Neuron (in vitro differentiated cells): Measurements from ENCODE around the gene VAT1L.

Source experiments
- H2AFZ ChIP-seq: one replicate; pipeline ENCODE4 v1.6.1; 2013; ENCODE audit warnings: low read depth, mild to moderate bottlenecking, inconsistent platforms, low read length, moderate library complexity
- H3K27me3 ChIP-seq: one replicate; pipeline ENCODE4 v1.6.1; 2013; ENCODE audit warnings: low read length; ENCODE audit not compliant: insufficient read depth
- H3K36me3 ChIP-seq: one replicate; pipeline ENCODE4 v1.6.1; 2013; ENCODE audit warnings: low read length; ENCODE audit not compliant: insufficient read depth
- H3K4me1 ChIP-seq: one replicate; pipeline ENCODE4 v1.6.1; 2013; ENCODE audit warnings: low read length; ENCODE audit not compliant: insufficient read depth
- H3K4me3 ChIP-seq: 2 replicates; pipeline ENCODE4 v1.5.1; 2013; ENCODE audit warnings: mild to moderate bottlenecking, low read length, moderate library complexity
- H3K9me3 ChIP-seq: one replicate; pipeline ENCODE4 v1.6.1; 2013; ENCODE audit warnings: low read length

The VAT1L gene

DNA sequence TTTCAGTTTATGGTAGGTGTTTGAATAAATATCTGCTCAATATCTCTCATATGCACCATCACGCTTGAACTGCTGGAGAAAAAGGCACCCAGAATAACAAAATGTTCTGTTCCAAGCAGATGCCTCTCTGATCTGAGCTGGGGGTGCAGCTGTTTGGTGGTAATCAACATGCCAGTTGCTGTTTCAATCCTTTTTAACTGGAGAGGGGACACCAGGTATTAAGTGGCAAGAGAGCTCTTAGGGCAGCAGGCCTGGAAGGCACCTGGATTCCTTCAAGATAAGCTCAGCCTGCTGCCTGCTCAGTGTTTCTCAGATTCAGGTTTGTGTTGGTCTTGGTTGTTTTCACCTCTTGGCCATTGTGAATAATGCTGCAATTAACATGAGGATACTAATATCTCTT, 27.2 kb upstream of the VAT1L start:
- no peak overlapping the region for H2AFZ ChIP-seq
- no peaks in the 10 kb centered on the region for H3K27me3 ChIP-seq
- no peaks in the 10 kb centered on the region for H3K36me3 ChIP-seq
- peaks cover 6% of the 10 kb centered on the region for H3K4me1 ChIP-seq
- no peaks in the 10 kb centered on the region for H3K9me3 ChIP-seq
- H3K4me3 ChIP-seq = no peak overlapping the region

DNA sequence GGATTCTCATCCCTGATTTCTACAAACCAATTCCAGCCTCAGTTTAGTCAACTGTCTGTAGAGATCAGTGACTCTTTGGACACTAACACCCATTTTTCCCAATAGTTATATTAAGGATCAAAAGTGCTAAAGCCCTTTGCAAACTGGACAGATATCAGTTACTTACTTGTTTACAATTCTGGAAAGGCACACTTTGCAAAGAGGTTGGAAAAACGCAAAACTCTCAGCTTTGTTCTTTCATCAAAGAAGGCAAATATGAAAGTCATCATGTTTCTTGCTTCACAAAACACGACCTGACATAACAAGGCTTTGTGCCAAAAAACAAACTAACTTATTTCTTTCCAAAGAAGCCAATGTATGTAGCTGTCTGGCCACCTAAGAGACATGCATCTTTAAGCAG, 26.1 kb upstream of the VAT1L start:
- Histone ChIP-seq H3K27me3 (no peaks in the 10 kb centered on the region), H3K9me3 (no peaks in the 10 kb centered on the region), H3K4me3 (no peak overlapping the region), H2AFZ (no peak overlapping the region), H3K36me3 (no peaks in the 10 kb centered on the region), H3K4me1 (peaks cover 6% of the 10 kb centered on the region)

DNA sequence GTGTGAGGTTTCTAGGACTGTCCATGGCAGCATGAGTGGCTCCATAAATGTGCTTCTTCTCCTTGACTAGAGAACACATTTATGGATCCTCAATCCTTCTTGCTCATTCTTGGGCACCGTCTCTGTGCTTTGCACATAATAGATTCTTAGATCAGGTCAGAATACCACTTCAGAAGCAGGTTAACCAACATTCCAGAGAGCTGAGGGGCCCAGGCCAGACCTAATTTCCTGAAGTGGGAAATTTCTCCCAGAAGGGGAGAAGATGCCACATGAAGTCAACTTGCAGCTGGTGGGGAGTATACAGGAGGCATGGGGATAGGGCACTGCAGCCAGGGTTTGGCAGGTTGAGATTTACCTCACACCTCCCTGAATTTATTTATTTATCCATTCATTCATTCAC, 24.4 kb upstream of the VAT1L start:
- Histone ChIP-seq H2AFZ (no peak overlapping the region), H3K27me3 (no peaks in the 10 kb centered on the region), H3K36me3 (no peaks in the 10 kb centered on the region), H3K4me3 (no peak overlapping the region), H3K9me3 (no peaks in the 10 kb centered on the region), H3K4me1 (peaks cover 6% of the 10 kb centered on the region)

DNA sequence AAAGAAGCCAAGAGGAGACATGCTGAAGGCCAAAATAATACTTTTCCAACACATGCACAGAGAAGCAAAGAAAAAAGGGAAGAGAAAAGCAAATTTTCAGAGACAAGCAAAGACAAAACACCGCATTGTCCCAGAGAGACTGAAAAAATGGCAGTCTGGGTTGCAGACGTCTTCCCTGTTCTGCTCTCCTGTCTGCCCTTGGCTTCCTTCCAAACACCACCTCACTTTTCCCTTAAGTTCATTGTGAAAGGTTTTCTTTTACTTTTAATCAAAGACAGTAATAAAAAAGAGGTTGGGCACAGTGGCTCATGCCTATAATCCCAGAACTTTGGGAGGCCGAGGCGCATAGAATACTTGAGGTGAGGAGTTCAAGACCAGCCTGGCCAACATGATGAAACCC, 21.2 kb upstream of the VAT1L start:
- Histone ChIP-seq H3K9me3 (no peaks in the 10 kb centered on the region), H3K4me3 (no peak overlapping the region), H3K4me1 (peaks cover 6% of the 10 kb centered on the region), H2AFZ (no peak overlapping the region), H3K36me3 (no peaks in the 10 kb centered on the region), H3K27me3 (no peaks in the 10 kb centered on the region)

DNA sequence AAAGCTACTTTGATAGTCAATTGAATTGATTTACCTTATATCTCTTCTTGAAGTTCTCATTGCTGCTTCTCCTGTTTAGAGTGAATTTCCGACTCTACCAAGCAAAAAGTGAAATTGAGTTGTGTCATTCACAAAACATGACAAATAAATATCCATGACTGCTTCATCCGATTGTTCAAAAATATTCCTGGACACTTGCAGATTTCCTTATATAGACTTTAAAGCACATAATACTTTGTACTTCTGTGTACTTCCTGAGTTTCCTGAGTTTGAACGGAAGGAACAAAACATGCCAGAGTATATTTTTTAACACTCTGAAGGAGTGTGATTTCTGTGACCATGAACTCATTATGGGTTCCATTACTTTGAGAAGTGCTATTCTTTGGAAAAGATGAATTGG, 20.5 kb upstream of the VAT1L start:
- Histone ChIP-seq H3K9me3 (no peaks in the 10 kb centered on the region), H3K4me1 (peaks cover 6% of the 10 kb centered on the region), H2AFZ (no peak overlapping the region)

DNA sequence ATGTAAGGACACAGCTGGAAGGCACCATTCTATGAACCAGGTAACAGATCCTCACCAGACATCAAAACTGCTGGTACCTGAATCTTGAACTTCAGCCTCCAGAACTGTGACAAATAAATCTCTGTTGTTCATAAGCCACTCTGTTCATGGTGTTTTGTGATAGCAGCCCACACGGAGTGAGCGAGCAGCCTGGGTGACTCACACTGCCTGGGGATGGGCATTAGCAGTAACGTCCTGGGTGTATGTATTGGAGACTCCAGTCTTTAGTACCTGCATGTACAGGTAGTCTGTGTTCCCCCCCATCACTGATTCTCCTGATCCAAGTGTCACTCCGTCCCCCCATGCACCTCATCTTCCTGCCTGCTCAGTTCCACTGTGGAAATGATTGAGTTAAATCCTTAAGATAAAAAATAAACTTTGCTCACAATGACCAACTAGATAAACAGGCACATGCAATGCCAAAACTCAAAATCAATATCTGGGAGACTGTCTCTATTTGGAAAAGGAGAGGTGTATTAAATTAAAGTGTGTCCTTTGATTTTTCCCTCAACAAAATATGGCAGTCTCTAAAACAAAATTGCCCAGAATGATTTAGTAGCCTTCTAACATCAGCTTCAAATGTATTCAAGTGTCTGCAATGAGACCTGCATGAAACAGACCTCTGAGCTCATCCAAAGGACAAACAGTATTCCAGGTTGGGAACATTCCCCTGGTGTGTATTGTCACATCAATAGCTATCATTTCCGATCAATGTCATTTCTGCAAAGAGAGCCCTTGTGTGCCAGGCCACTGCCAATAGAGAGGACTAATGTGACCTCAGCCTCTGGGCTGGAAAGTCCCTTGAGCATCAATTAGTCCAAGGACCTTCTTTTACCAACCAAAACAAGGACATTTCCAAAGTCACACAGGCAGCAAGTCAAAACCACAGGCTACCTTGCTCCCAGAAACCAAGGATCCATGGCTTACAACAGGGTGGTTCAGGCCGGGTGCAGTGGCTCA, 12.2 kb upstream of the VAT1L start:
- Histone ChIP-seq H3K27me3 (no peaks in the 10 kb centered on the region), H3K4me3 (no peak overlapping the region), H3K4me1 (no peaks in the 10 kb centered on the region), H3K36me3 (no peaks in the 10 kb centered on the region), H2AFZ (no peak overlapping the region), H3K9me3 (no peaks in the 10 kb centered on the region)

More for the DNA sequence above, 20.5 kb upstream of the VAT1L start:
- no peaks in the 10 kb centered on the region for H3K36me3 ChIP-seq
- no peaks in the 10 kb centered on the region for H3K27me3 ChIP-seq
- no peak overlapping the region for H3K4me3 ChIP-seq

DNA sequence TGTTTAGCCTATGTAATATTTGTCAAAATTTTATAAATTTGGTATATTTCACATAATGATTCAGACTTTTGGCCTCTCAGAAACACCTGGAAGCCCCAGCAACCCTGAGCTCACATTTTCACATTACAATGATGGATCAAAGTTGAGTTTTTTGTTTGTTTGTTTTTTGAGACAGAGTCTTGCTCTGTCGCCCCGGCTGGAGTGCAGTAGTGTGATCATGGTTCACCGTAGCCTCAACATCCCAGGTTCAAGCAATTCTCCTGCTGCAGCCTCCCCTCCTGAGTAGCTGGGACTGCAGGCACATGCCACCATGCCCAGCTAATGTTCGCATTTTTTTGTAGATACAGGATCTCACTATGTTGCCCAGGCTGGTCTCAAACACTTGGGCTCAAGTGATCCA, 10.6 kb upstream of the VAT1L start:
- Histone ChIP-seq H2AFZ (no peak overlapping the region), H3K9me3 (no peaks in the 10 kb centered on the region), H3K4me1 (no peaks in the 10 kb centered on the region), H3K4me3 (no peak overlapping the region), H3K27me3 (no peaks in the 10 kb centered on the region), H3K36me3 (no peaks in the 10 kb centered on the region)

DNA sequence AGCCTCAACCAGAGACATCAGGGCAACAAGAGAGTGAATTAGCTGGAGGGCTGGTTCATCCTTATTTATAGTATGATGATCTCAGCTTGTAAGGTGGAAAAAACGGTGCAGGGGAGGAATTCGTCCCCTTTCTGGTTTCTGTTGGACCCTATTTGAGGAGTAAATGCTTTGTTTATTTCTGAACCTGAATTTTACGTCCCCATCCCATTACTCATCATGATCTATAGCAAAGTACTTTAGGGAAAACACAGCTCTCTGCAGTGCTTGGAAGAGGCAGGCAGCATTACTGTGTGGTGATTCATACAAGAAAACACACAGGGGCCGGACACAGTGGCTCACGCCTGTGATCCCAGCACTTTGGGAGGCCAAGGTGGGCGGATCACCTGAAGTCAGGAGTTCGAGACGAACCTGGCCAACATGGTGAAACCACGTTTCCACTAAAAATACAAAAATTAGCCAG, 8.0 kb upstream of the VAT1L start:
- no peaks in the 10 kb centered on the region for H3K9me3 ChIP-seq
- no peaks in the 10 kb centered on the region for H3K27me3 ChIP-seq
- no peaks in the 10 kb centered on the region for H3K4me1 ChIP-seq
- no peak overlapping the region for H2AFZ ChIP-seq
- H3K4me3 ChIP-seq = no peak overlapping the region
- H3K36me3 ChIP-seq = no peaks in the 10 kb centered on the region

DNA sequence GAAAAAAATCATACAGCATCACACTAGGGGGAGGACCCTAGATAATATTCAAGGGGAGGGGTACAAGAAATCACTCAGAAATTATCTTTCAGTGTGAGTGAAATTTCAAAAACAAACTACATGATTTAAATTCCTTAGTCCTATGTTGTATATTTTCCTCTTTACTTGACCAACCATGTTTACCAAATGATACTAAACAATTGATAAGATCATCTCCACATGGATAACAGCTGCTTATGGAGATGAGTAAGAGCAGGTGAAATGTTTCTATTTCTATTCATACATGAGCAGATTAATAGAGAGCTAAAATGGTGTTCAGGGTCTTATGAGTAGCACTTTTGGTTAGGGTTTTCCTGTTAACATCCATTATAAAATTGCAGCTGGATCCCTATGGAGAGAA, 7.3 kb upstream of the VAT1L start:
- H3K9me3 ChIP-seq = no peaks in the 10 kb centered on the region
- no peak overlapping the region for H2AFZ ChIP-seq
- no peaks in the 10 kb centered on the region for H3K27me3 ChIP-seq
- H3K4me1 ChIP-seq = no peaks in the 10 kb centered on the region
- no peaks in the 10 kb centered on the region for H3K36me3 ChIP-seq
- no peak overlapping the region for H3K4me3 ChIP-seq

DNA sequence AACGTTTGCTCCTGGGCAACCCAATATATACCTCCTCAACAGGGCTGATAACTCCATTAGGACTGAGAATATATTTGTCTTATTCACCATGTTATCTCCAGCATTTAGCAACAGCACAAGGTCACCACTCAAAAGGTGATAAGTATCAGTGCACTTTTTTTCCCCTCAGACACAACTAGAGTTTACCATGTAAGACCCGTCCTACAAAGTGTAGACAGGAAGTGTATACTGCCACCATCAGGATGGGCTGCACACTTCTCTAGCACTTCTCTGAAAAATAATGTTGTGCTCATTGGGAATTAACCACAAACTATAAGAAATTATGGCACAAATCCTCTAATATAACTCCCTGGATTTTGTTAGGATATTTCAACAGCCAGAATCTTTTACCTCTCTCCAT, 5.7 kb upstream of the VAT1L start:
- H3K36me3 ChIP-seq = no peaks in the 10 kb centered on the region
- H2AFZ ChIP-seq = no peak overlapping the region
- peaks cover under 1% of the 10 kb centered on the region for H3K4me1 ChIP-seq
- H3K9me3 ChIP-seq = no peaks in the 10 kb centered on the region
- no peak overlapping the region for H3K4me3 ChIP-seq
- H3K27me3 ChIP-seq = no peaks in the 10 kb centered on the region

DNA sequence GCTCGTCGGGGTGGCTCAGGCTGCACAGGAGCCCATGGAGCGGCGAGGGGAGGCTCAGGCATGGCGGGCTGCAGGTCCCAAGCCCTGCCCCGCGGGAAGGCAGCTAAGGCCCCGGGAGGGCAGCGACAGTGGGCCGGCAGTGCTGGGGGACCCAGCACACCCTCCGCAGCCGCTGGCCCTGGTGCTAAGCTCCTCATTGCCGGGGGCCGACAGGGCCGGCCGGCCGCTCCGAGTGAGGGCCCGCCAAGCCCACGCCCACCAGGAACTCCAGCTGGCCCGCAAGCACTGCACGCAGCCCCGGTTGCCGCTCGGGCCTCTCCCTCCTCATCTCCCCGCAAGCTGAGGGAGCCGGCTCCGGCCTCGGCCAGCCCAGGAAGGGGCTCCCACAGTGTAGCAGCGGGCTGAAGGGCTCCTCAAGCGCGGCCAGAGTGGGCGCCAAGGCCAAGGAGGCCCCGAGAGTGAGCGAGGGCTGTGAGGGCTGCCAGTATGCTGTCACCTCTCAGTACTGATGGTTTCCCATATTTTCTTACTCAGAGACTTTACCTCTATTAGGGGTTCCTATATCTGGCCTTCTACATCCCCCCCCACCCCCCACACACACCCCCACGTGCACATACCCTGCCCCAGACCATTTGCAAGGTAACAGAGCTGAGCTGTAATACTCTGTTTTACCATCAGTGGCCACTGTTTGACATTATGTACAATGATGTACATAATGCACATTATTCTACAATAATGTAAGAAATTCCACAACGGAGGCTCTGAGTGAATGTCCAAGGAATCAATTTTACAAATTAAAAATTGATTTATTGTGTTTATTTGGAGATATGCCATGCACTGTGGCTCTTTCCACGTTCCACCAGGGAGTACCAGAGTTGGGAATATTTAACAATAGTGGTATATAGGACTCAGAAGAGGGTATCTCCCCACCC, 3.7 kb upstream of the VAT1L start:
- Histone ChIP-seq H3K36me3 (no peaks in the 10 kb centered on the region), H3K27me3 (no peaks in the 10 kb centered on the region), H3K9me3 (no peaks in the 10 kb centered on the region), H3K4me3 (no peak overlapping the region), H3K4me1 (peaks cover 9% of the 10 kb centered on the region), H2AFZ (no peak overlapping the region)

DNA sequence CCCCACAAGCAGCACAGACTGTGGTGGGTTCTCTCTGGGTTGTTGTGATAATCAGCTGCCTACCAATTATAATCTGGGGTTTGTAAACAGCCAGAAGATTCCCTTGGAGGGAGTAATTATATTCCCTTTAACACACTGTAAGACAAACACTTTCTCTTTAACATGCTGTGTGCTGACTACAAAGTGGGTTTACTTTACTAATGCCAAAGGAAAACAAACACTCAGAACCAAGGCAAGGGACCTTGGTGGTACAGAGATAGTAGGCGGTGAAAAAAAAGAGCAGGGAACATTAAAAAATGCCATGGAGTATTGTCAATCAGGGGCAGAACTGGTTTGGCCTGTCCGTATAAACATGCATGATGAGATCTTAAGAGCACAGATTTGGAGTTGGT, 3.0 kb upstream of the VAT1L start:
- Histone ChIP-seq H3K36me3 (no peaks in the 10 kb centered on the region), H3K4me3 (no peak overlapping the region), H3K27me3 (no peaks in the 10 kb centered on the region), H3K9me3 (no peaks in the 10 kb centered on the region), H3K4me1 (peaks cover 16% of the 10 kb centered on the region), H2AFZ (no peak overlapping the region)
